CD4-positive, alpha-beta T cell (primary cell): ENCODE results near the gene LRTM1. TPM values are rescaled to one million over a fixed set of nuclear protein-coding genes. Genes with fewer than 3 reads are reported as not detected.

Source experiments
- ATAC-seq: fragments of 200-7000 bp; cut with Tn5 transposase; one replicate; pipeline ENCODE4 v1.10.0; 2022; ENCODE audit warnings: mild to moderate bottlenecking; ENCODE audit not compliant: poor library complexity
- CTCF ChIA-PET: fragments of 350-600 bp; sonication (Branson Sonifier 250); formaldehyde crosslinking; loops from one replicate; lab custom pipeline; 2021; ENCODE audit warnings: antibody characterized with exemption, inconsistent platforms; lab: Charles Lee
- POLR2A ChIA-PET: fragments of 350-600 bp; sonication (Branson Sonifier 250); formaldehyde crosslinking; loops from one replicate; lab custom pipeline; 2021; ENCODE audit warnings: antibody characterized with exemption, inconsistent platforms; lab: Charles Lee
- DNase-seq, 14 experiments: peaks; one replicate each; pipeline ENCODE4 v3.0.0-alpha.2; 2013 to 2020; ENCODE audit warnings: mixed read lengths in 2 of 14
- H3K27ac ChIP-seq, 2 donors: one replicate each; pipeline versions ENCODE4 v1.5.1 to v1.7.0; 2013; ENCODE audit warnings: low read length in 2 of 2, low read depth in 1 of 2, mild to moderate bottlenecking in 1 of 2
- H3K27me3 ChIP-seq, 2 experiments: 1 replicate in 1 of 2; 2 replicates in 1 of 2; pipeline versions ENCODE4 v1.6.1 to v1.7.0; 2013; ENCODE audit warnings: low read length in 2 of 2, control low read depth in 1 of 2, mild to moderate bottlenecking in 1 of 2, moderate library complexity in 1 of 2; ENCODE audit not compliant: insufficient read depth in 2 of 2, control insufficient read depth in 1 of 2
- H3K36me3 ChIP-seq: one replicate; pipeline ENCODE4 v1.6.1; 2013; ENCODE audit warnings: low read length, control low read depth; ENCODE audit not compliant: insufficient read depth
- H3K4me1 ChIP-seq: one replicate; pipeline ENCODE4 v1.6.1; 2013; ENCODE audit warnings: low read length, control low read depth; ENCODE audit not compliant: insufficient read depth
- H3K4me3 ChIP-seq: one replicate; pipeline ENCODE4 v1.5.1; 2013; ENCODE audit warnings: mild to moderate bottlenecking, low read length, moderate library complexity
- H3K9me3 ChIP-seq, 2 experiments: 1 replicate in 1 of 2; 2 replicates in 1 of 2; pipeline versions ENCODE4 v1.6.1 to v1.7.0; 2013; ENCODE audit warnings: low read length in 2 of 2, mild to moderate bottlenecking in 2 of 2, control low read depth in 1 of 2, moderate library complexity in 1 of 2; ENCODE audit not compliant: control insufficient read depth in 1 of 2, insufficient read depth in 1 of 2
- H3K27ac Mint-ChIP-seq: one replicate; pipeline ENCODE4 v1.8.0; 2020; ENCODE audit warnings: mixed read lengths
- H3K27me3 Mint-ChIP-seq: one replicate; pipeline ENCODE4 v1.8.0; 2021; ENCODE audit warnings: mixed read lengths
- H3K36me3 Mint-ChIP-seq: one replicate; pipeline ENCODE4 v1.8.0; 2021; ENCODE audit warnings: low read depth, mixed read lengths
- H3K4me1 Mint-ChIP-seq: one replicate; pipeline ENCODE4 v1.8.0; 2021; ENCODE audit warnings: low read depth, mixed read lengths
- H3K4me3 Mint-ChIP-seq: one replicate; pipeline ENCODE4 v1.8.0; 2020; ENCODE audit warnings: mild to moderate bottlenecking, mixed read lengths
- H3K9me3 Mint-ChIP-seq: one replicate; pipeline ENCODE4 v1.8.0; 2020; ENCODE audit warnings: mixed read lengths
- intact Hi-C, 2 experiments: fragments of 100-400 bp; cut with DNase I in 1 of 2; cut with micrococcal nuclease in 1 of 2; formaldehyde crosslinking; loops; one replicate each; pipeline versions ENCODE4 v1.15.1 to v1.9.0; 2023 to 2025; cut with DNase I, micrococcal nuclease
- total RNA-seq, 174 experiments: library from RNA in 2 of 174; stranded (reverse) in 2 of 174; gene quantifications; one replicate each; pipeline ENCODE4 v1.2.3 and lab custom pipeline; 2021 to 2026
- TF ChIP-seq, protein P1 (sequence below): fragments of 200-600 bp; IDR thresholded peaks from one replicate; pipeline ENCODE4 v1.8.0; 2022; ENCODE audit warnings: antibody characterized with exemption, mild to moderate bottlenecking

LRTM1 gene
- total RNA-seq, 2 experiments from 2014 or later: not detected

DNA sequence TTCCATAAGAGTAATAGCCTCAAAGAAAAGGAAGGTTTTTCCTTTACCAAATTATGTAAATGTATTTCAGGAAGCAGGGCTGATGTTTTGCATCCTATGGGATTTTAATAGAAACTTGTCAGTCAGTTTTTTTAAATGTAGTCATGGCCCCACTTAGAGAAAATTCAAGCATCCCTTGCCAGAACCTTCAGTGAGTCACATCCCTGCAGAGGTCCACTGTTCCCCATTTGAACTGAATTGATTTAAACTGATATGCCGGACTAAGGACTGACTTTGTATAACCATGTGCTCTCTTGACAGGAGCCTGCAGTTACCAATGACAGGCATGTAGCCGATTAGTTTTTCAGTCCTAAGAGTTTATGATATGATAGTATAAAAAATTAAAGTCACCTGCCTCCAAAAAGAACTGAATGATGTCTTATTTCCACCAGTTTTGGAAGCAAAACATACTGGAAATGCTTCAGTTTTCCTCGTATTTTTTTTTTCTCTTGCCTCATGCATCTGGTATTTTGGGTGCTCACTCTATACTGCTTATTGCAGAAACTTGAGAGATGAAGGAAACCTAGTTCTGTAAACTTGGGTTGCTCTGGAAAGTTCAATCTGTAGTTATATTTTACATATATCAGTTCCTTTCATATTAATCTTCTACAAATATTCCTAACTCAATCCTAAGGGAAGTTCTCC lies 30.7 kb downstream of the LRTM1 start:
- TF ChIP-seq, protein P1, sequence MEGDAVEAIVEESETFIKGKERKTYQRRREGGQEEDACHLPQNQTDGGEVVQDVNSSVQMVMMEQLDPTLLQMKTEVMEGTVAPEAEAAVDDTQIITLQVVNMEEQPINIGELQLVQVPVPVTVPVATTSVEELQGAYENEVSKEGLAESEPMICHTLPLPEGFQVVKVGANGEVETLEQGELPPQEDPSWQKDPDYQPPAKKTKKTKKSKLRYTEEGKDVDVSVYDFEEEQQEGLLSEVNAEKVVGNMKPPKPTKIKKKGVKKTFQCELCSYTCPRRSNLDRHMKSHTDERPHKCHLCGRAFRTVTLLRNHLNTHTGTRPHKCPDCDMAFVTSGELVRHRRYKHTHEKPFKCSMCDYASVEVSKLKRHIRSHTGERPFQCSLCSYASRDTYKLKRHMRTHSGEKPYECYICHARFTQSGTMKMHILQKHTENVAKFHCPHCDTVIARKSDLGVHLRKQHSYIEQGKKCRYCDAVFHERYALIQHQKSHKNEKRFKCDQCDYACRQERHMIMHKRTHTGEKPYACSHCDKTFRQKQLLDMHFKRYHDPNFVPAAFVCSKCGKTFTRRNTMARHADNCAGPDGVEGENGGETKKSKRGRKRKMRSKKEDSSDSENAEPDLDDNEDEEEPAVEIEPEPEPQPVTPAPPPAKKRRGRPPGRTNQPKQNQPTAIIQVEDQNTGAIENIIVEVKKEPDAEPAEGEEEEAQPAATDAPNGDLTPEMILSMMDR: no peak
- Mint-ChIP-seq H3K36me3 (no peaks in the 10 kb centered on the region), H3K27me3 (no peaks in the 10 kb centered on the region), H3K4me1 (no peaks in the 10 kb centered on the region), H3K9me3 (no peaks in the 10 kb centered on the region), H3K4me3 (no peak overlapping the region), H3K27ac (no peak overlapping the region)
- H3K27me3 ChIP-seq: no peaks in the 10 kb centered on the region
- no peaks in the 10 kb centered on the region for H3K36me3 ChIP-seq
- ATAC-seq: no peak
- H3K9me3 ChIP-seq: no peaks in the 10 kb centered on the region
- H3K4me1 ChIP-seq: no peaks in the 10 kb centered on the region
- H3K27ac ChIP-seq: no peak overlapping the region
- POLR2A ChIA-PET: no interaction called here
- H3K4me3 ChIP-seq: no peak overlapping the region
- intact Hi-C loops: no loop called here
- CTCF ChIA-PET: no interaction called here
- DNase-seq: no peak

DNA sequence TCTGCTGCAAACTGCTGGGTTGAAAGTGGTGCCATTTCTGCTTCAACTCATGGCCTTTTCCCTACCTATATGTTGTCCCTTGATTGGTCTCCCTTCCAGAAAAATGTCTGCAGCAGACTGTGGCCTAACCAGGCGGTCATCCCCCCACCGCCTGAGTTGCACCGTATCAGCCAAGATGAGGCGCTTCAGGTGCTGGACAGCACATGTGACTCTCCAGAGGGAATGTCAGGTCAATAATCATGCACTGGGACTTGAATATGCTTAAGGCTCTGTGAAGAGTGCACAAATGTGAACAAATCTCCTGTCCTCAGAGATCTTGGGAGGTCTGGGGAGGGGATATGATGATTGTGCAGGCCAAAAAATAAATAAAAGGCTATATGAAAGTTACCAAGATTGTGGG lies 32.2 kb downstream of the LRTM1 start:
- POLR2A ChIA-PET: no interaction called here

DNA sequence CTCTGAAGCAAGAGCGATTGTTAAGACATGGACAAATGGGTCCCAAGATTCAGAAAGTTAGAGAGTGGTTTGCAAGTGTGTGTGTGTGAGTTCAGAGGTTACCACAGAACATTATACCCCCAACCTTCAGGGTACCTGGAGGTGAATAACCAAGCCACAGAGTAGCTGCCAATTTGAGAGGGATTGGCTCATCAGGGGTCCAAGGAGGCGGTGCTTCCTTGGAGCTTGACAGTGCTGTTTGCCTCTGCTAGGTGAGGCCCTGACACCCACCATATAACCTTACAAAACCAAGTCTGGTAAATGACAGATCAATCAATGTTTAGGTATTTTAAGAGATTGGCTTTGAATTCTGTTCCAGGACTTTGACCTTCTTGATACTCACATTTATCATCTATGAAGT lies 35.7 kb downstream of the LRTM1 start:
- H3K27ac ChIP-seq: no peak overlapping the region
- H3K4me3 ChIP-seq: no peak overlapping the region
- TF ChIP-seq, protein P1: no peak
- intact Hi-C loops: no loop called here
- H3K4me3 Mint-ChIP-seq: no peak overlapping the region
- no peaks in the 10 kb centered on the region for H3K36me3 ChIP-seq
- no peak for DNase-seq
- no peak overlapping the region for H3K27ac Mint-ChIP-seq
- no peaks in the 10 kb centered on the region for H3K9me3 Mint-ChIP-seq
- no peaks in the 10 kb centered on the region for H3K36me3 Mint-ChIP-seq
- ATAC-seq: no peak
- H3K27me3 Mint-ChIP-seq: no peaks in the 10 kb centered on the region
- no peaks in the 10 kb centered on the region for H3K4me1 ChIP-seq
- POLR2A ChIA-PET: no interaction called here
- H3K9me3 ChIP-seq: peaks cover 0 to 7% of the 10 kb centered on the region in 2 experiments
- CTCF ChIA-PET: no interaction called here
- H3K4me1 Mint-ChIP-seq: no peaks in the 10 kb centered on the region
- H3K27me3 ChIP-seq: no peaks in the 10 kb centered on the region

More for the DNA sequence above, 32.2 kb downstream of the LRTM1 start:
- Mint-ChIP-seq H3K4me3 (no peak overlapping the region), H3K4me1 (no peaks in the 10 kb centered on the region), H3K27me3 (no peaks in the 10 kb centered on the region), H3K27ac (no peak overlapping the region), H3K36me3 (no peaks in the 10 kb centered on the region), H3K9me3 (no peaks in the 10 kb centered on the region)
- ATAC-seq (no peak), DNase-seq (no peak)
- Histone ChIP-seq H3K36me3 (no peaks in the 10 kb centered on the region), H3K27me3 (no peaks in the 10 kb centered on the region), H3K9me3 (peaks cover 0 to 7% of the 10 kb centered on the region in 2 experiments), H3K4me3 (no peak overlapping the region), H3K27ac (no peak overlapping the region), H3K4me1 (no peaks in the 10 kb centered on the region)
- CTCF ChIA-PET: no interaction called here
- intact Hi-C loops: no loop called here
- TF ChIP-seq, protein P1: no peak
